ENCODE results near the gene ZC3H7B.

DNA sequence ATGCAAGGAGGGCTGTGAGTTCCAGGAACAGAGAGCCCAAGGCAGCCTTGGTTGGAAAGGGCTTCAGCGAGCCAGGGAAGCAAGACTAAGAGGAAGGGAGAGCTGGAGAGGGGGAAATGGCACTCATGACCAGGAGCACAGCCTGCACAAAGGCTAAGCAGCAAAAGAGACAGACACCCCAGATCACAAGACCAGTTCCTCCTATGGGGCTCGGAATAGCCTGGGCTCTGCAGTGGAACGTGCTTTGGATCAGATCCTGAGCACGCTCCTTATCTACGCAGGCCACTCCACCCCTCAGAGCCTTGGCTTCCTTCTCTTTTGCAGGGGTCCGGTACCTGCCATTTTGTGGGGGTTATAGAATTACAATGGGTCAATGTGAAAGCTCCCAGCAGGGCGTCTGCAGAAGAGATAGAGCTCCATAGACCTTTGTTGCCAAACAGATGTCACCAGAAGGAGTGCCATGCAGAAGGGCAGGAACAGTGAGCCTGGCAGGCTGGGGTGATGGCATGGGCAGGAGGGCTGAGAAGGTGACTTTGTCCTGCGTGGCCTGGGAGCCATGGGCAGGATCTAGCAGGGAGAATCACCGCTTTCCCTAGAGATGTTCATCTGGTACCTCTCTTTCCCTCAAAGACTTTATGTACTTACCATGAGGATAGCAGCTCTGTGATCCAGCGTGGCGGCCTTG, 33.8 kb downstream of the ZC3H7B start:
- TF ChIP-seq, protein P1, sequence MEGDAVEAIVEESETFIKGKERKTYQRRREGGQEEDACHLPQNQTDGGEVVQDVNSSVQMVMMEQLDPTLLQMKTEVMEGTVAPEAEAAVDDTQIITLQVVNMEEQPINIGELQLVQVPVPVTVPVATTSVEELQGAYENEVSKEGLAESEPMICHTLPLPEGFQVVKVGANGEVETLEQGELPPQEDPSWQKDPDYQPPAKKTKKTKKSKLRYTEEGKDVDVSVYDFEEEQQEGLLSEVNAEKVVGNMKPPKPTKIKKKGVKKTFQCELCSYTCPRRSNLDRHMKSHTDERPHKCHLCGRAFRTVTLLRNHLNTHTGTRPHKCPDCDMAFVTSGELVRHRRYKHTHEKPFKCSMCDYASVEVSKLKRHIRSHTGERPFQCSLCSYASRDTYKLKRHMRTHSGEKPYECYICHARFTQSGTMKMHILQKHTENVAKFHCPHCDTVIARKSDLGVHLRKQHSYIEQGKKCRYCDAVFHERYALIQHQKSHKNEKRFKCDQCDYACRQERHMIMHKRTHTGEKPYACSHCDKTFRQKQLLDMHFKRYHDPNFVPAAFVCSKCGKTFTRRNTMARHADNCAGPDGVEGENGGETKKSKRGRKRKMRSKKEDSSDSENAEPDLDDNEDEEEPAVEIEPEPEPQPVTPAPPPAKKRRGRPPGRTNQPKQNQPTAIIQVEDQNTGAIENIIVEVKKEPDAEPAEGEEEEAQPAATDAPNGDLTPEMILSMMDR (IDR thresholded peaks at IDR 0.05) = no peak
- no peak for TF ChIP-seq POLR2A (IDR thresholded peaks at IDR 0.05)
